HG03095 (cell line): ENCODE data around the gene DPP6.
A peak's percentile ranks its signal among the peaks of the same experiment; 100 is the strongest.

Source experiments
- ATAC-seq: cut with Tn5 transposase; IDR thresholded peaks from one replicate; pipeline ENCODE4 v1.9.1; 2021; ENCODE audit warnings: moderate library complexity; ENCODE audit not compliant: unreplicated experiment

The DPP6 gene

DNA sequence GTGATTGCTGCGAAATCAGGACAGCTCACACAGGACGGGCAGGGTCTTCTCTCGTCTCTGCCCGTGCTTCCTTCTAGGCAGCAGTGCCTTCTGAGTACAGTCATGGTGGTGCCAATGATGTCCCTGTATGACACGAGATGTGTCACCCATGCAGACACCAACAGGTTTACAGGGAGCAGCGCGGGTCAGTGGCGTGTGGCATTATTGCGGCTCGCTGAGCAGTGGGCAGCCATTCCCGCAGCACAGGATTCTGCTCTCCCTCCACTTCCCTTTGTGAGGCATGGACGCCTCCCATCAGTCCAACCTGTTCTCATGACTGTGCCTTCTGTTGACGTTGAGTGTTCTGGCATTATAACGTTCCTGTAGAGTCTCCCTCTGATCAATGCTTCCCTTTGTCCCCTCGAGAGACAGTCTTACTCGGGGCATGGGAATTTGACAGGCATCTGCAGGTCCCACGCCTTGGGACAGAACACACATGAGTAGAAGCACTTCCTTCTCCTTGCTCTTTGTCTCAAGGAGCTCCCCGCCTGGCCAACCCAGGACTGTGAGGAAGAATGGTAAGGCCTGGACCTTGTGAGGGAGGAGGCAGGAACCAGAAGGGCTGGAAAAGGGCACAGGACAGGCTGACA is 731.2 kb downstream of the DPP6 start:
- no peak for ATAC-seq

DNA sequence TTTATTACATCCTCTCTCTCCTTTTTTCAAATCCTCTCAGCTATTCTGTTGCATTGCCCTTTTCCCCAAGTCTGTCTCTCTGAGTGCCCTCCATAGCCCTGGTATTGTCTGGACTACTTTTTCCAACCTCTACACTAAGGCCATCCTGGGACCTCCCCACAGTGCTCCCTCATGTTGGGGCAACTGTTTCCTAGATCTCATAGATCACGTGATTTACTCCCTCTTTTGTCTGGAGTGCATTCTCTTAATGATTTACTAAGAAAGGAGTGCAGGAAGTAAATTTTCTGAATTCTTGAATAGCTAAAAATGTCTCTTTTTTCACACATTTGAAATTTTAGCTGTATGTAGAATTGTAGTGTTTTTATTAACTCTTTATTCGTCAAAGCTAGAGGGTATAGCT is 733.7 kb downstream of the DPP6 start:
- ATAC-seq: no peak

DNA sequence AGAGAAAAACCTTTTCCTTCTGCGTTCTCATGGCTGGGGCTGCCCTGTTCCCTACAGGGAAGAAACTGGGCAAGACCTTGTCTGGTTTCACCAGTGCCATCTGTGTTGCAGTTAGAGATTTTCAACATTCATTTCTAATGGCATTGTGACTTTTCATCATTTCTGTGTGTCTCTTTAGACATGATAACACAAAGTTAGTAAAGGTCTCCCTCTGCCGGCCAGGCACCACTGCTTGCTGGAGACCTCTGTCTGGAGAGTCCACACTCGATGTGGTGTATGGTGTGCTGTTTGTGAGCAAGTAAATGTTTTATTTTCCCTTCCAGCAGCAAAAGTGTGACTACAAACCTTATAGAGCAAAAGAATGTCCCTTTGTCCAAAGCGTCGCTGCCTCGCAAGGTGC is 737.2 kb downstream of the DPP6 start:
- ATAC-seq: no peak

DNA sequence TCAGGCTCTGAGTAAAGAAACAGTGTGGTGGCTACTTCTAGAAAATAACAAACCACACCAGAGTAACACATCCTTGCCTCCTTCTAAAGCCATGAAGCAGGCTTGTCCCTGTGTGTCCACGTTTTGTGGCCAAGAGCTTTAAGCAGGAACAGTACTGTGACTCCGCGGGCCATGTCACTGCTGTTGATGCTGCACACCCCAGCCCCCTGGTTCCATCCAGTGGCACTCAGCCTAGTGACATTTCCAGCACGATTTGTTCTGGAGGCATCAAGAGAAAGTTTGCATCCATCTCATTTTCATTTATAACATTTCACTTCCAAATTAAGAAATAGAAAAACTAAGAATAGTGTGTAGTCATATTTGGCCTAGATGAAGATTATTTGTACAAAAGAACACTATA is 739.4 kb downstream of the DPP6 start:
- ATAC-seq: no peak

DNA sequence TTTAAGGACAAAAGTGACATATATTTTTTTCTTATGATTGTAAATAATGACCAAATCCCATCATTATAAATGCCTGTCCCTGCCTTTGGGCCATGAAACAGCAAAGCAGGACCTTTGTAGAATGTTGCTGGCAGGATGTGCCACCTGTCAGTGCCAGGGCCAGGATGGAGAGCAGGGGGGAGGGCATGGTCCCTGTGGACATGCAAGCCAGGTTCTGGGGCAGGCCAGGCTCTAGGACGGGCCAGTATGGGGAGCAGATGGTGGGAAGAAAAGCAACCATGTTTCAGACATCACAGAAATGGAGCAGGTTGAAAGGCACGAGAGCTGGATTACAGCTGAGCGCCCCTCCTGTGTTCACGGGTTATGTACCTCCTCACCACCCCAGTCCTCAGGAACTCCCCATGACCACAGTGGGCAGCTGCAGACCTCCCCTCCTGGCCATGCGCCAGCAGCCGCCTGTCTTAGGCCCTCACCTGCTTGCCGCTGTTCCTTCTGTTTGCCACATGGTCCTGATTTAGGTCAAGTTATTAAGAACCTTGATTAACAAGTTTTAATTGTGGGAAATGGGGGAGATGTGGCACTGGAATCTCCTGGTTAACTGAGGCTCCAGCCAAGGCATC is 740.3 kb downstream of the DPP6 start:
- ATAC-seq: no peak

DNA sequence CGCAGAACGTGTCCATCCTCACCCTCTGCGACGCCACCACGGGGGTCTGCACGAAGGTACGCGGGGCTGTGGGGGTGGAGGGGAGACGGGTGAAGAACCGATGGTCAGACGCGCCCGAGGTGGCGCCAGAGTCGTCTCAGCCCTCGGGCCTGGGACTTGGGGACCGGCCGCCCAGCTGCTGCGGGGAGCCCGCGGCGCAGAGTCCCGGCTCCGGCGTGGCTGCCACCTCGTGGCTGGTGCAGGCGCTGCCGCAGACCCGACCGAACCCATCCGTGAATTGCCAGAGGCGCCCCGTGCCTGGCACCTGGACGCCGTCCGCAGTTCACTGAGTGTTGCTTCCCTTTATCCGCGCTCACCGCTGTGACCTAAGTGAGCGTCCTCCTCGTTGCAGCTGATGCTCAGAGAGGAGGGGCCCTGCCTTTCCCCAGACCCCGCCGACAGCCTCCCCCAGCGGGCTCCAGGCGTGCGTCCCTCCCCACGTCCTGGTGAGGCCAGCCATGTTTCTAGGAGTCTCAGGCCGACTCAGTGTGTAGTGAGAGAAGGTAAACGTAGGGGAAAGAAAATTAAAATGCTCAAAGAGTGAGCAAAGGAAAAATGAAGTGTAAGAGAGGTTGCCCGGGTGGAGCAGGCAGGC is 742.1 kb downstream of the DPP6 start:
- ATAC-seq: no peak

DNA sequence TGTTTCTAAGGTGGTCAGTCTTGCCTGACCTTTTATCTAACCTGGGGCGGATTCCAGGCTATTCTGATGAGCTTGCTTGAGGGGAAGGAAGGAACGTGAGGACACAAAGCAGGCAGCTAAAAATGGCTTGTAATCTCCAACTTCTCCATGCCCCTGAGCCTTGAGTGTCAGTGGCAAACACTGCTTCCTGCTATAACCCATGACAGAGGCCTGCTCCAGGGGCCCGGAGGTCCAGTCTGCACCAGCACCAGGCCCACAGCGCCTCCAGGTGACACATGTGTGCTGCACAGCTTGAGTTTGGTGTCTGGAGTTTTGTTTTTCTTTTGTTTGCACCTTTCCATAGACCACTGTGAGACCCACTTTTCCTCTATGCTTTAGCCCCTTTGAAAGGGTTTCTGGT is 742.8 kb downstream of the DPP6 start:
- ATAC-seq: no peak

DNA sequence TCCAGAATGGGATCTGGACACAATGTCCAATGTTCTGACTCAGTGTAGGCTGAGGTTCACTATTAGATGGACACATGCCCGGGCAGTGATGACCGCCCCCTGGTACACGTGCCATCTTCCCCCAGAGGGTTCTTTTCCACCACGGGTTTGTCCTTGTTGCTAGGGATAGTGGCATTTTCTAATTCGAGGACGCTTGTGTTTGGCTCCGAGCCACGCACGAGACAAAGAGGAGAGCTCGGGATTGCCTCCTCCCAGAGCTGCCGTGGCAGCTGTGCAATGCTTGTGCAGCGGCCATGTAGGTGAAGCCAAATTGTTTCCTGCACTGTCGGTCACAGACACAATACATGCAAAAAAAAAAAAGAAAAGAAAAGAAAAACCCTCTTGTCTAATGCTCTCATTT is 743.2 kb downstream of the DPP6 start:
- no peak for ATAC-seq

DNA sequence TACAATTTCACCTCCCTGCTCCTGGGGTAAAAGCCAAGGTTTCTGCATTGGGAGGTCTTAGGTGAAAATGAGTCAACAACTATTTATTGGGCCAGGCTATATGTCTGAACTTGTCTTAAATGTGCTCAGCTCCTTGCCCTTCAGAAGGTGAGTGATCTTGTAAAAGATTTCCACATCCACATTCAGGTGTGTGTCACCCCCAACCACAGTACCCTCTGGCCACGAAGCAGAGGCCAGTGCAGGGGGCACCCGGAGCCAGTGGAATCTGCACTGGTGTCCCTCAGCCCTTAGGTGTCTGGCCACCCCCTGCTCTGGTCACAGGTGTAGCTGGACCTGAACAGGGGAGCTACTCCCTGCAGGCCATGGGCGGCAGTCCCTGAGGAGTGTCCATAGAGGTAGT is 752.3 kb downstream of the DPP6 start:
- no peak for ATAC-seq

DNA sequence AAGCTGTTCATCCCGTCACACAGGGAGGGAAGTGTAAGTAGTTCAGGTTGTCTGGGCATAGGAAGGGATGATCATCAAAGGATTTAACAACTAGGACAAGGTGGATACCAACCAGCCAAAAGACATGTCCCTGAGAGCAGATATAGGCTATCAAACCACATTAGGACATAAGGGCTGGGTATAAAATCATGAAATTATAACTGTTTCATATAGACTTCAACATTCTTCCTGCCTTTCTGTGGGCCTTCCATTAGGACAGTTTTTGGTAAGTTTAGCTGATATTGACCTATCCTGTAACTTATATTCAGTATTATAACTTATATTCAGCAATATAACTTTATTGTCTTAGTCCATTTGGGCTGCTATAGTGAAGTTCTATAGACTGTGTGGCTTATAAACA is 759.8 kb downstream of the DPP6 start:
- no peak for ATAC-seq

DNA sequence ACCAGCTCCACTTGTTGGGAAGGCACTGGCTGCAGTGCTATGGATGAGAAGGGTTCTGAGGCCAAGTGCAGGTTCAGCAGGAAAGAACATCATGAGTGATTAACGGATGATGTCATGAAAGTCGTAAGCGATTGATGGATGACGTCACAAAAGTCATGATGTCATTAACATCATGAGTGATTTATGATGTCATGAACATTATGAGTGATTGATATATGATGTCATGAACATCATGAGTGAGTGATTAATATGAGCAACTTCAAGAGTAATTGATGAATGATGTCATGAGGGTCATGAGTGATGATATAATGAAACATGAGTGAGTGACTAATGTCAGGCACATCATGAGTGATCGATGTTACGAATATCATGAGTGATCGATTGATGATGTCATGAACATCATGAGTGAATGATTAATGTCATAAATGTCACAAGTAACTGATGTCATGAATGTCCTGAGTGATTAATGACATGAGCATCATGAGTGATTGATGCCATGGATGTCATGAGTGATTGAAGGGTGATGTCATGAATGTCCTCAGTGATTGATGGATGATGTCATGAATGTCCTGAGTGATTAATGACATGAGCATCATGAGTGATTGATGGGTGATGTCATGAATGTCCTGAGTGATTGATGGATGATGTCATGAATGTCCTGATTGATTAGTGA is 765.2 kb downstream of the DPP6 start:
- ATAC-seq: no peak

DNA sequence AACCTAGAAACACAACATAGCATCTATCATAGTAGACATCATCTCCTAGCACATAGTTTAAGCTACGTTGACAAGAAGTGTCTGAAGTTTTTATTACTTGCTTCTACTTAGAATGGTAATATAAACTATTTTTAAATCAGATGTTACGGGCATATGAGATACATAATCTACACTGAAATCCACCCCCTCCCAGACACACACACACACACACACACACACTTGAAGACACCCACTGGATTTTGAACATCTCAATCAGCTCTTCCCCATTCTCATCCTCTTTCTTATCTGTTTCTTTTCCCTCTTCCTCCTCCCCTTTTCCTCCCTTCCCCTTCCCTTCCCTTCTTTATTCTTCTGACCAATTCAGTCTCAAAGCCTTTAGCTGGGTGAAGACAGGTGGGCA is 774.8 kb downstream of the DPP6 start:
- ATAC-seq: no peak

DNA sequence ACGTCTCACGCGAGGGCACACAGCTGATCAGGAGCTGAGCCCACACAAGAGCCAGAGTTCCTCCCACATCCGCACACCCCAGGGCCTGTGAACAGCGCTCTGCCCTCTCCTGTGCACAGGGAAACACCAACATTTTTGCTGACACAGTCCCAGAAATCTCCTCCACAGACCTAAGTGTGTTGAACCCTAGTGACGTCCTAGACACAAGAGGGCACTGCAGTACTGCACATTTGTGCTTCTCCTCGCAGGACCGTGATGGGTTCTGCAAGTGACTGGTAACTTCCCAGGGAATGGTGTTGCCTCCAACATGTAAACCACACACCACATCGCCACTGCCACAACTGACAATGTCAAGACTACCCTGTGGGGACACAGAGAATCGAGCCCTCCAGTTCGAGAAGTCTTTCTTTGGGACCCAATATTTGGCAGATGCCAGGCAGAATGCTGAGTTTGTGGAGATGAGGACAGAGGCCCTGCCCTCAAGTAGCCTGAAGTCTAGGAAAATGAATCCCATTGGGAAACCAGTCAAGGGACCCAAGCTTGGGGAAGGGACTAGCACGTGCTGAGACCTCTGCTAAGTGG is 780.5 kb downstream of the DPP6 start:
- no peak for ATAC-seq

DNA sequence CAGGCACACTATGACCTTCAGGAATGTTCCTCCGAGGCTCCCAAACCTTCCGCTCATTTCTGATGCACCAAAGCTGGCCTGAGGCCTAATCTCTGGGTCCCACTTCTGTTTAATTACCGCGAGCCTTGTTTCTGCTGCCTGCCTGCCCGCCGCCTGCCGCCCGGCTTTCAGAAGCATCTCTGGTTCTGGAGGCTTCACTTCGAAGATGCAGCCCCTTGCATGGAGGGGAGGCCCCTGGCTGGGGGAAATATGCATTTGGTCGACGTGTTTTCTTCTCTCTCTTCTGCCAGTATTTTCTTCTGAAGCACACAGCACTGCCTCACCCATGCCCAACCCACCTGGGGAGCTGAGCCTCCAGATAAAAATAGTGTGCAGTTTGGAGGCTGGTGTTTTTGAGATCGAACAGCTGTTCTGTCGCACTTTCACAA is 783.8 kb downstream of the DPP6 start:
- no peak for ATAC-seq

DNA sequence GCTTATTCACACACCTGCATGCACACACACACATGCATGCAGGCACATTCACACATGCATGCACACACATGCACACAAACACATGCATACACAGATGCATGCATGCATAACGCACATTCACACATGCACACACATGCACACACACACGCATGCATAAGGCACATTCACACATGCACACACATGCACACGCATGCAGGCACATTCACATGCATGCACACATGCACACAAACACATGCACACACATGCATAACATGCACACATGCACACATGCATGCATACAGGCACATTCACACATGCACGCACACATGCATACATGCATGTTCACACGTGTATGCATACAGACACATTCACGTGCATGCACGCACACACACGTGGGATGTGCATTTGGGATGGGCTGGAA is 784.9 kb downstream of the DPP6 start:
- ATAC-seq: no peak

DNA sequence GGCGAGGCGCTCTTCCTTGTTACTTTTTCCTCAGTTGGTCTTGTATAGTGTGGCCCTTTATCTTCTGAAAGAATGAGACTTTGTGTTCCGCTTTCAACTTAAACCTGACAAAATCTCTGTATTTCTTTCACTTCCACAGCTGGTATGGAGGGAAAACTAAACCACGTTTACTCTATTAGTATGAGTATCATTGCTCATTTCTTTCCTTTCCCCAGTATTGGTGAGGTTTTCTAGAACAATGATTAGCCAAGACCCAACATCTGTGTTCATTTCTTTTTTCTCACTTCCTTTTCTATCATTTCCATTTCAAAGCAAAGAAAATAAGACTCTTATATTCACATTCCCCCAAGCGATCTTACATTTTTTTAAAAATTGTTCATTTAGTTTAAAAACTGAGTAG is 785.4 kb downstream of the DPP6 start:
- peak; percentile 88 for ATAC-seq

DNA sequence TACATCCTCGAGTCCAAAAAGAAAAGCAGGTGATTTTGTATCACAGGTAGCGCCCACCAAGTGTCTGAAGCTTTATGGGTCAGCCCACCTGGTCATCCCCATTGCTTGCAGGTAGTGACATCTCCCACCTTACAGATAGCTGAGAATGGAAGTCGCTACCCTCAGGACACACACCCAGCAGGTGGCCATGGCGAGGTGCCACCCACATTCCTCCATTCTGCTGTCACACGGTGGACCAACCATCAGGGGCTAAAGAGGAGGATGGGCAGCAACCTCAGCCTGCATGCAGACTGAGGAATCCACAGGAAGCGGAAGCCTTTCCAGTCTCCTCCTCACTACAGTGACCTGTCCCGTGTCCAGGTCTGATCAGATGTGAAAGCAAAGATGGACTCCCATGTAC is 787.9 kb downstream of the DPP6 start:
- ATAC-seq: no peak

DNA sequence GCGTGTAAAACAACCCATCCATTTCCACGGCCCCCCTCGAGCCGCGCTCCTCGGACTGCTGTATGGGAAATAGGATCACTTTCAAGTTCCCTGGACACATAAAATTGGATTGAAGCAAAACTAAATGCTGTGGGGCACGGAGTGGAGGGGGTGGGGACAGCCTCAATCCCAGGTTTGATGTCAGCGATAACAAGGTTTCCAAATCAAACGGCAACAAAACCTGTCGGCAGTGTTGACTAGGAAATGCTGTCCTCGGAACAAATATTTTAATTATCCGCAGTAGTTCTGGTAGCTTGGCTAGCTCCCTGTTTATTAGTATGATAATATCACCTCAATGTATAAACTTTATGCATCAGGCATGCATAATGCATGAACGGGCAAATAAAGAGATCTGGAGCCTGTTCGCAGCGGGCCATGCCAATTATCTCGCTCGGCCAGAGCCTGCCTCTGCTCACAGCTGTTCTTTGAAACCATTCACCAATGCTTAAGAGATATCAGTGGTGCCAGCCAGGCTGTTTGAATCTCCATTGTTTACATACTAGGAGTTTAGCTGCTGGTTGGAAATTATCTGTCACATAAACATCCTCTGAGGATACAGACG is 789.6 kb downstream of the DPP6 start:
- ATAC-seq: no peak

DNA sequence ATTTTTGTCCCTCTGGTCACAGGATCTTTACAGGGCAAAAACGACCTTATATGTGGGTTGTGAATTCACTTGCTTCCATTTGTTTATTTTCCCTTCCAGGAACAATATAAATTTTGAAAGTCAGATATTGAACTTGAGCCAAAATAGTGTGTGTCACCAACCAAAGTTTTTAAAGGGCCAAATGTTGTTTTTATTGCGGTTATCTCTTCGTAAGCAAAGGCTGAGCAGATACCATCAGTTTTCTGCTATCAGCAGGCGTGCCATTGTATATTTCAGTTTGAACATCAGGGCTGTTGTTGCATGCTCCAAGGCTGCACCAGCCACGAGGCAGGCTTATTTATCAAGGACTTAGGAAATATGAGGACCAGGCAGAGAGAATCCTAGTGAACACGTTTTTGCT is 790.4 kb downstream of the DPP6 start:
- ATAC-seq: no peak

DNA sequence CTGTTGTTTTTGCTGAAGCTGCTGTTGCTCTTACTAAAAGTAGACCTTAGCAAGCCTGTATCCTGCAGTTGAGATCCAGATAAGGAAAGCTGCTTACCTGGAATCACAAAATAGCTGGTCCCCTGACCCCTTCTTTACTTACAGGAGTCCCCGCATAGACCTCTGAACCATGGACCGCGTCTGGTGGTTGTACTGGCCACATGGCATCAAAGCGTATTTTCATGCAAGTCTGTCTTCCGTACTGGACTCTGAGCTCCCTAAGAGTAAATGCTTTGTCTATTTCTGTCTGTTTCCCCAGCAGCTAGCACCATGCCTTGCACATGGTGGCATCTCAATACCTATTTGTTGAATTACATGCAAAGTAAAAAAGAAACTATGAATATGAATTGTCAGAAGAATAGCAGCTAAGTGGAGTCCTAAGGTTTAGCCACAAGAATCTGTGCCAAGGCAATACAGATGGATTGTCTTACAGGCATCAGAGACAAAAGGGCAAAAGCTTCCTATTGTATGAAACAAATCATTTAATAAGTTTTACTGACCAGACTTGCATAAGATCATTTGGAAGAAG is 791.6 kb downstream of the DPP6 start:
- no peak for ATAC-seq

DNA sequence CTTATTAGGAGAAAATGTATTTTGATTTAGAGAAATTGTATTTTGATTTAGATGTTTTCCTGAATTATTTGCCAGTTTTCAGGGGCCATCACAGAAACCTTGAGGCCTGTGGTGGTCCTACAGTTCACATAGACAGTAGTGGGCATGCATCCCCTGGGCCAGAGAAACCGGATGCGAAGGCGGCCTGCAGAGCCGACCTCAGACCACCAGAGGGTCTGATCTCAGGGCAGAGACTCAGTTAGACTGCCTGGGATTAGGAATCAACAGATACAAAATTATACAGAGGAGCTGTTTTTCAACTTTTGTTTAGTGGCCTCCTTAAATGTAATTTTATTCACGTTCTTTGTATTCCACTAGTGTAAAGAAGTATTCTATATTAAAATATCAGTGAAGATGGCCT is 792.3 kb downstream of the DPP6 start:
- no peak for ATAC-seq
